Naive thymus-derived CD4-positive, alpha-beta T cell (primary cell): ENCODE results near the gene CIC. TPM values are rescaled to one million over a fixed set of nuclear protein-coding genes. Genes with fewer than 3 reads are reported as not detected.

Experiments used
- ATAC-seq: fragments of 150-1000 bp; cut with Tn5 transposase; 2 replicates; pipeline ENCODE4 v1.10.0; 2021; ENCODE audit warnings: mild to moderate bottlenecking, moderate library complexity
- CTCF ChIA-PET: fragments of 350-600 bp; sonication (Branson Sonifier 250); formaldehyde crosslinking; loops from one replicate; lab custom pipeline; 2021; ENCODE audit warnings: antibody characterized with exemption; lab: Charles Lee
- POLR2A ChIA-PET: fragments of 350-600 bp; sonication (Branson Sonifier 250); formaldehyde crosslinking; loops from one replicate; lab custom pipeline; 2021; ENCODE audit warnings: antibody characterized with exemption, inconsistent platforms; lab: Charles Lee
- DNase-seq, 9 donors: peaks; one replicate each; pipeline versions ENCODE4 v3.0.0 to v3.0.0-alpha.2; 2020 to 2022; ENCODE audit warnings: mixed read lengths in 1 of 9
- H3K27ac ChIP-seq: one replicate; pipeline ENCODE4 v1.7.0; 2013; ENCODE audit warnings: mild to moderate bottlenecking, low read depth, low read length, moderate library complexity
- H3K27me3 ChIP-seq, 2 donors: one replicate each; pipeline ENCODE4 v1.7.0; 2013; ENCODE audit warnings: low read length in 2 of 2, mild to moderate bottlenecking in 2 of 2, moderate library complexity in 2 of 2; ENCODE audit not compliant: control insufficient read depth in 2 of 2, insufficient read depth in 2 of 2
- H3K36me3 ChIP-seq, 3 experiments: 1 replicate in 2 of 3; 2 replicates in 1 of 3; pipeline ENCODE4 v1.7.0; 2013; ENCODE audit warnings: low read length in 3 of 3, mild to moderate bottlenecking in 3 of 3, moderate library complexity in 1 of 3; ENCODE audit not compliant: insufficient read depth in 3 of 3, control insufficient read depth in 2 of 3
- H3K4me1 ChIP-seq, 2 donors: one replicate each; pipeline ENCODE4 v1.7.0; 2013; ENCODE audit warnings: low read length in 2 of 2, mild to moderate bottlenecking in 2 of 2, moderate library complexity in 1 of 2; ENCODE audit not compliant: control insufficient read depth in 2 of 2, insufficient read depth in 2 of 2
- H3K4me3 ChIP-seq: 2 replicates; pipeline ENCODE4 v1.7.0; 2013; ENCODE audit warnings: mild to moderate bottlenecking, low read length
- H3K9me3 ChIP-seq, 3 experiments: 1 replicate in 2 of 3; 2 replicates in 1 of 3; pipeline ENCODE4 v1.7.0; 2013; ENCODE audit warnings: low read length in 3 of 3; ENCODE audit not compliant: control insufficient read depth in 2 of 3
- H3K27ac Mint-ChIP-seq, 9 donors: one replicate each; pipeline ENCODE4 v1.8.0; 2020 to 2022; ENCODE audit warnings: mixed read lengths in 9 of 9, mild to moderate bottlenecking in 8 of 9, moderate library complexity in 5 of 9, inconsistent platforms in 2 of 9
- H3K27me3 Mint-ChIP-seq, 5 donors: one replicate each; pipeline ENCODE4 v1.8.0; 2021 to 2022; ENCODE audit warnings: mixed read lengths in 5 of 5, mild to moderate bottlenecking in 1 of 5
- H3K36me3 Mint-ChIP-seq, 5 donors: one replicate each; pipeline ENCODE4 v1.8.0; 2020 to 2022; ENCODE audit warnings: mixed read lengths in 5 of 5, mild to moderate bottlenecking in 3 of 5, inconsistent platforms in 1 of 5
- H3K4me1 Mint-ChIP-seq, 7 donors: one replicate each; pipeline ENCODE4 v1.8.0; 2020 to 2022; ENCODE audit warnings: mixed read lengths in 7 of 7, mild to moderate bottlenecking in 3 of 7, inconsistent platforms in 1 of 7
- H3K4me3 Mint-ChIP-seq, 10 donors: one replicate each; pipeline ENCODE4 v1.8.0; 2020 to 2022; ENCODE audit warnings: mild to moderate bottlenecking in 10 of 10, mixed read lengths in 10 of 10, moderate library complexity in 6 of 10, inconsistent platforms in 2 of 10
- H3K9me3 Mint-ChIP-seq, 11 donors: one replicate each; pipeline ENCODE4 v1.8.0; 2020 to 2022; ENCODE audit warnings: mixed read lengths in 11 of 11, mild to moderate bottlenecking in 4 of 11, inconsistent platforms in 1 of 11, moderate library complexity in 1 of 11
- intact Hi-C, 2 donors: fragments of 100-400 bp; cut with micrococcal nuclease; formaldehyde crosslinking; loops; one replicate each; pipeline ENCODE4 v1.15.1; 2023
- polyA plus RNA-seq, 2 donors: library from polyadenylated mRNA; unstranded; fragments of 300-500 nt; fragmentation: Illumina TruSeq; gene quantifications; one replicate each; pipeline ENCODE4 v1.2.3, GENCODE V29; 2021
- total RNA-seq, 6 experiments: library from RNA in 5 of 6; stranded (reverse) in 5 of 6; gene quantifications; 1 replicate in 5 of 6; 2 replicates in 1 of 6; pipeline ENCODE4 v1.2.3 and lab custom pipeline; 2021 to 2026

CIC gene
- total and polyA plus RNA-seq, 7 experiments from 2014 or later, result 1.5 to 134 (median 93.6) TPM

DNA sequence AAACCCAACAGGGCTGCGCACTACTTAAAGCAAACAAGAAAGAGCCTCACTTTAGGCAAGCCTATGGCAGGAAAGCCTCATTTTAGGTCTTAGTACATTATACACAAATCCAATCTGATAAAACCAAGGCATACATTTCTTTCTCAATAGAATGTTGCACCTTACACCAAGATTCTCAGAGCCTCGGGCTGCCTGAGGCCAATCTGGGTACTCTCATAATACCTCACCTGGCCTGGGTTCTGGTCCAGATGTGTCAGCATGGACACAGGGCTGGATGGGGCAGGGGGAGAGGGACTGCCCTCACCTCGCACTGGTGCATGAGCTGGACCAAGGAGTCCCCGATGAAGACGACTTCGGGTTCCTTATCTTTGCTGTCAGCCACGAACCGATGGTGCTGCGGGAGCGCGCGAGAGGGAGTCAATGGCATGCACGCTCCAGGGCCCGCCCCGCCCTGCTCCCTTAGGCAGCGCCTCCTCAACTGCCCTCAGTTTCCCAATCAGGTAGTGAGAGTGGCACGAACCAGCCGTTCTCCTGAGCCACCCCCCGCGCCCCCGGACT, 32.7 kb downstream of the CIC start, which contains the start of gene PRR19:
Gene PRR19 (plus strand): TSS at position 487 of the 558 bp plus-strand sequence. CDS start 7,453 bp downstream, outside the sequence.
- peak within 1 kb of the TSS; percentile 83 to 92 (median 89) for H3K4me3 Mint-ChIP-seq
- H3K9me3 ChIP-seq, result no peaks in the 10 kb centered on the region
- H3K36me3 ChIP-seq, result peaks cover 0 to 9% (median 0%) of the 10 kb centered on the region in 3 experiments
- H3K27ac Mint-ChIP-seq, result peak within 1 kb of the TSS; percentile 64 to 94 (median 88)
- DNase-seq (peak in 1 of 9 donors; percentile 21), ATAC-seq (peak; percentile 8)
- no peaks in the 10 kb centered on the region for H3K27me3 ChIP-seq
- peaks cover 11 to 30% (median 23%) of the 10 kb centered on the region in 7 donors for H3K4me1 Mint-ChIP-seq
- H3K27me3 Mint-ChIP-seq, result no peaks in the 10 kb centered on the region
- H3K9me3 Mint-ChIP-seq, result no peaks in the 10 kb centered on the region
- CTCF ChIA-PET, result interaction anchor here (0.9 to 1.4 kb wide), 2 partner anchors 169 to 192 kb away, joined by 3 to 5 read pairs; partner anchors contain the start of gene POU2F2
- intact Hi-C loops, result loop anchor here (1.0 to 2.0 kb wide), 10 partner anchors 18 to 442 kb away; partner anchors contain the start of genes DEDD2 (in 2 of the 2), ERF (in 2 of the 2), MEGF8 (in 2 of the 2) and POU2F2 (in 1 of the 2)
- peaks cover 0 to 3% (median 0%) of the 10 kb centered on the region in 5 donors for H3K36me3 Mint-ChIP-seq
- peak within 1 kb of the TSS; percentile 85 for H3K4me3 ChIP-seq
- POLR2A ChIA-PET, result interaction anchor here (0.9 to 1.3 kb wide), 4 partner anchors 57 to 177 kb away, joined by 3 to 7 read pairs (median 4); partner anchors contain the start of gene GSK3A
- H3K4me1 ChIP-seq, result peaks cover 11 to 16% of the 10 kb centered on the region in 2 donors
- peak within 1 kb of the TSS; percentile 71 for H3K27ac ChIP-seq

GRCh38 chr19:42303101-42303464, 34.0 kb downstream of the CIC start:
- H3K4me1 Mint-ChIP-seq, result peaks cover 11 to 30% (median 23%) of the 10 kb centered on the region in 7 donors
- CTCF ChIA-PET, result no interaction called here
- H3K9me3 Mint-ChIP-seq, result no peaks in the 10 kb centered on the region
- H3K9me3 ChIP-seq, result no peaks in the 10 kb centered on the region
- H3K27me3 ChIP-seq, result no peaks in the 10 kb centered on the region
- peaks cover 0 to 3% (median 0%) of the 10 kb centered on the region in 5 donors for H3K36me3 Mint-ChIP-seq
- intact Hi-C loops, result loop anchor here (2.0 kb wide), 2 partner anchors 48 to 126 kb away; partner anchors contain the start of gene ERF (in 2 of the 2)
- peak overlapping the region; percentile 64 to 94 (median 88) for H3K27ac Mint-ChIP-seq
- peak overlapping the region; percentile 85 for H3K4me3 ChIP-seq
- ATAC-seq (no peak), DNase-seq (no peak)
- H3K27ac ChIP-seq, result peak overlapping the region; percentile 71
- peaks cover 11 to 16% of the 10 kb centered on the region in 2 donors for H3K4me1 ChIP-seq
- peak overlapping the region; percentile 83 to 92 (median 89) for H3K4me3 Mint-ChIP-seq
- POLR2A ChIA-PET, result interaction anchor here (0.5 to 1.3 kb wide), 6 partner anchors 24 to 127 kb away, joined by 3 to 7 read pairs (median 4); partner anchors contain the start of genes DEDD2 and GSK3A
- H3K27me3 Mint-ChIP-seq, result no peaks in the 10 kb centered on the region
- peaks cover 0 to 5% (median 0%) of the 10 kb centered on the region in 3 experiments for H3K36me3 ChIP-seq

GRCh38 chr19:42303876-42304275, 34.8 kb downstream of the CIC start:
- Histone ChIP-seq H3K27ac (no peak overlapping the region), H3K4me3 (no peak overlapping the region), H3K9me3 (no peaks in the 10 kb centered on the region), H3K27me3 (no peaks in the 10 kb centered on the region), H3K4me1 (peaks cover 11 to 16% of the 10 kb centered on the region in 2 donors), H3K36me3 (peaks cover 0 to 5% (median 0%) of the 10 kb centered on the region in 3 experiments)
- ChIA-PET CTCF (interaction anchor here (0.6 kb wide), 1 partner anchor 195 kb away, joined by 5 read pairs; no protein-coding TSS in a partner anchor), POLR2A (interaction anchor here (0.6 to 1.1 kb wide), 4 partner anchors 23 to 1744 kb away, joined by 3 read pairs; no protein-coding TSS in a partner anchor)
- DNase-seq, result no peak
- Mint-ChIP-seq H3K4me3 (peak overlapping the region in 8 of 10 donors; percentile 23 to 92 (median 89)), H3K36me3 (peaks cover 0 to 3% (median 0%) of the 10 kb centered on the region in 5 donors), H3K27me3 (no peaks in the 10 kb centered on the region), H3K27ac (peak overlapping the region in 5 of 9 donors; percentile 64 to 93 (median 87)), H3K4me1 (peaks cover 11 to 30% (median 23%) of the 10 kb centered on the region in 7 donors), H3K9me3 (no peaks in the 10 kb centered on the region)
- no peak for ATAC-seq
- intact Hi-C loops, result loop anchor here (2.0 kb wide), 2 partner anchors 49 to 127 kb away; partner anchors contain the start of gene ERF (in 2 of the 2)

- no peak for DNase-seq
- Histone ChIP-seq H3K27ac (no peak overlapping the region), H3K4me3 (no peak overlapping the region), H3K36me3 (no peaks in the 10 kb centered on the region), H3K4me1 (peaks cover 9 to 13% of the 10 kb centered on the region in 2 donors), H3K27me3 (peaks cover 0 to 1% of the 10 kb centered on the region in 2 donors), H3K9me3 (no peaks in the 10 kb centered on the region)
- intact Hi-C loops, result no loop called here
- ChIA-PET CTCF (no interaction called here), POLR2A (no interaction called here)
- Mint-ChIP-seq H3K27ac (no peak overlapping the region), H3K4me3 (no peak overlapping the region), H3K36me3 (no peaks in the 10 kb centered on the region), H3K9me3 (no peaks in the 10 kb centered on the region), H3K27me3 (peaks cover 0 to 11% (median 8%) of the 10 kb centered on the region in 5 donors), H3K4me1 (peaks cover 11 to 19% (median 15%) of the 10 kb centered on the region in 7 donors)
- ATAC-seq, result no peak
Observed at GRCh38 chr19:42306646-42307045, 37.6 kb downstream of the CIC start.

DNA sequence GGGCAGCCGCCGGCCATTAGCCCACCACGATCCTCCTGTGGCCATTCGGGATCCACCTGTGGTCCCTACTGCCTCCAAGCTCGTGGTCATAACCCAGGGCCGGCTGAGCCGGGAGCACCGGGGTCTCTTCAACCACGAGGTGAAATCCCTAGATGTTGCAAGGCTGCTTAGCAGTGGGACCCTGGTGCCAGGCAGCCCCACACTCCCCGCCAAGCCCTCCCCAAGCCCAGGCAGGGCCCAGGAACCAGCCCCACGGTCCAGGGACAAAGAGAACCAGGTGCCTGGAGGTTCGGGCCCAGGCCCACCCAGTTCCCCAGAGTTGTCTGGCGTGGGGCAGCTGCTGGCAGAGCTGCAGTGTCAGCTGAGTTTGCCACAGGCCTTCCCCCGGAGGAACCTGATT, 40.6 kb downstream of the CIC start:
- Mint-ChIP-seq H3K4me1 (peaks cover 0 to 19% (median 13%) of the 10 kb centered on the region in 7 donors), H3K27ac (no peak overlapping the region), H3K27me3 (peaks cover 21 to 38% (median 32%) of the 10 kb centered on the region in 5 donors), H3K4me3 (no peak overlapping the region), H3K9me3 (peaks cover 0 to 3% (median 0%) of the 10 kb centered on the region in 11 donors), H3K36me3 (no peaks in the 10 kb centered on the region)
- Histone ChIP-seq H3K36me3 (no peaks in the 10 kb centered on the region), H3K4me3 (no peak overlapping the region), H3K9me3 (no peaks in the 10 kb centered on the region), H3K27ac (no peak overlapping the region), H3K27me3 (peaks cover 11 to 17% of the 10 kb centered on the region in 2 donors), H3K4me1 (no peaks in the 10 kb centered on the region)
- DNase-seq (no peak), ATAC-seq (no peak)
- POLR2A ChIA-PET, result no interaction called here
- intact Hi-C loops, result no loop called here
- CTCF ChIA-PET, result no interaction called here

DNA sequence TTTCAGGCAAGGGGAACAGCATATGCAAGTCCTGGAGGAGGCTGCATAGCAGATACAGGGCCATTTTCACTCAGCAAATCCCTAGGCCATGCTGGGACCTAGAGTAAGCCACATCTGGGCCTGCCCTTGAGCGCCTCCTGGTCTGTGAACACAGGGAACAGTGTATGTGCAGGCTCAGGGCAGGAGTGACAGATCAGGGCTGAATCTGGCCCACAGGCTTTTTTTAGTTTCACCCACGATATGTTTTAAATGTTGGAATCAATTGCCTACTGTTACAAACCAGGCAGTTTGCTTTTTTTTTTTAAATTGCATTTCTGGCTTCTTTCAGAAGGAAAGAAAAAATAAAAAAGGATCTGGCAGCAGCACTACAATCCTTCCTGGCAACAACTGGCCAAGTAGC, 42.6 kb downstream of the CIC start:
- Histone ChIP-seq H3K27me3 (peaks cover 11 to 17% of the 10 kb centered on the region in 2 donors), H3K36me3 (no peaks in the 10 kb centered on the region), H3K9me3 (no peaks in the 10 kb centered on the region), H3K4me1 (no peaks in the 10 kb centered on the region), H3K4me3 (no peak overlapping the region), H3K27ac (no peak overlapping the region)
- POLR2A ChIA-PET, result no interaction called here
- Mint-ChIP-seq H3K27ac (no peak overlapping the region), H3K9me3 (peaks cover 0 to 3% (median 0%) of the 10 kb centered on the region in 11 donors), H3K4me1 (peaks cover 0 to 22% (median 13%) of the 10 kb centered on the region in 7 donors), H3K4me3 (peak overlapping the region in 1 of 10 donors; percentile 38), H3K36me3 (no peaks in the 10 kb centered on the region), H3K27me3 (peaks cover 26 to 44% (median 38%) of the 10 kb centered on the region in 5 donors)
- intact Hi-C loops, result no loop called here
- DNase-seq (no peak), ATAC-seq (no peak)
- CTCF ChIA-PET, result interaction anchor here (0.6 kb wide), 1 partner anchor 790 kb away, joined by 4 read pairs; no protein-coding TSS in a partner anchor
